ENCODE results near the gene NRDC. TPM values are rescaled to one million over a fixed set of nuclear protein-coding genes. Genes with fewer than 3 reads are reported as not detected.

NRDC gene
- total and polyA plus RNA-seq, 2 donors from 2014 or later: 99.5 to 110 TPM

GRCh38 chr1:51926171-51926812 lies 47.8 kb upstream of the NRDC start:
- Histone ChIP-seq H3K9me3 (ENCODE audit: control insufficient read depth in 2 of 3, insufficient read depth in 1 of 3, low read length in 3 of 3) (no peaks in the 10 kb centered on the region), H3K27ac (ENCODE audit: low read depth in 2 of 2, low read length in 2 of 2) (no peak overlapping the region), H3K4me3 (ENCODE audit: low read length in 3 of 3) (no peak overlapping the region), H3K9ac (ENCODE audit: low read length in 3 of 3) (no peak overlapping the region), H3K36me3 (ENCODE audit: control insufficient read depth in 2 of 3, insufficient read depth in 3 of 3, low read length in 3 of 3) (no peaks in the 10 kb centered on the region), H3K4me1 (ENCODE audit: control insufficient read depth in 2 of 3, insufficient read depth in 2 of 3, low read depth in 1 of 3, low read length in 3 of 3) (no peaks in the 10 kb centered on the region), H3K27me3 (ENCODE audit: control insufficient read depth, insufficient read depth, low read length) (no peaks in the 10 kb centered on the region)
- intact Hi-C loops (cut with DNase I): no loop called here
- no peak for DNase-seq
- no peak for TF ChIP-seq CTCF (IDR thresholded peaks at IDR 0.05; ENCODE audit: borderline replicate concordance, extremely low read depth, insufficient read depth)
- no peak for FAIRE-seq

- Histone ChIP-seq H3K27me3 (ENCODE audit: control insufficient read depth, insufficient read depth, low read length) (no peaks in the 10 kb centered on the region), H3K4me1 (ENCODE audit: control insufficient read depth in 2 of 3, insufficient read depth in 2 of 3, low read depth in 1 of 3, low read length in 3 of 3) (no peaks in the 10 kb centered on the region), H3K9me3 (ENCODE audit: control insufficient read depth in 2 of 3, insufficient read depth in 1 of 3, low read length in 3 of 3) (no peaks in the 10 kb centered on the region), H3K27ac (ENCODE audit: low read depth in 2 of 2, low read length in 2 of 2) (no peak overlapping the region), H3K36me3 (ENCODE audit: control insufficient read depth in 2 of 3, insufficient read depth in 3 of 3, low read length in 3 of 3) (no peaks in the 10 kb centered on the region), H3K4me3 (ENCODE audit: low read length in 3 of 3) (no peak overlapping the region), H3K9ac (ENCODE audit: low read length in 3 of 3) (no peak overlapping the region)
- TF ChIP-seq CTCF (IDR thresholded peaks at IDR 0.05; ENCODE audit: borderline replicate concordance, extremely low read depth, insufficient read depth): no peak
- DNase-seq (no peak), FAIRE-seq (no peak)
- intact Hi-C loops (cut with DNase I): no loop called here
Observed at GRCh38 chr1:51924455-51924854, 45.9 kb upstream of the NRDC start.

GRCh38 chr1:51922040-51922439 lies 43.5 kb upstream of the NRDC start:
- no peak for DNase-seq
- FAIRE-seq: no peak
- H3K36me3 ChIP-seq (ENCODE audit: control insufficient read depth in 2 of 3, insufficient read depth in 3 of 3, low read length in 3 of 3): no peaks in the 10 kb centered on the region
- TF ChIP-seq CTCF (IDR thresholded peaks at IDR 0.05; ENCODE audit: borderline replicate concordance, extremely low read depth, insufficient read depth): no peak
- H3K27me3 ChIP-seq (ENCODE audit: control insufficient read depth, insufficient read depth, low read length): no peaks in the 10 kb centered on the region
- H3K9ac ChIP-seq (ENCODE audit: low read length in 3 of 3): no peak overlapping the region
- no peaks in the 10 kb centered on the region for H3K4me1 ChIP-seq (ENCODE audit: control insufficient read depth in 2 of 3, insufficient read depth in 2 of 3, low read depth in 1 of 3, low read length in 3 of 3)
- no peak overlapping the region for H3K4me3 ChIP-seq (ENCODE audit: low read length in 3 of 3)
- no peaks in the 10 kb centered on the region for H3K9me3 ChIP-seq (ENCODE audit: control insufficient read depth in 2 of 3, insufficient read depth in 1 of 3, low read length in 3 of 3)
- intact Hi-C loops (cut with DNase I): no loop called here
- no peak overlapping the region for H3K27ac ChIP-seq (ENCODE audit: low read depth in 2 of 2, low read length in 2 of 2)

GRCh38 chr1:51920130-51920529 lies 41.6 kb upstream of the NRDC start:
- Histone ChIP-seq H3K27me3 (ENCODE audit: control insufficient read depth, insufficient read depth, low read length) (no peaks in the 10 kb centered on the region), H3K4me3 (ENCODE audit: low read length in 3 of 3) (no peak overlapping the region), H3K9ac (ENCODE audit: low read length in 3 of 3) (no peak overlapping the region), H3K9me3 (ENCODE audit: control insufficient read depth in 2 of 3, insufficient read depth in 1 of 3, low read length in 3 of 3) (no peaks in the 10 kb centered on the region), H3K4me1 (ENCODE audit: control insufficient read depth in 2 of 3, insufficient read depth in 2 of 3, low read depth in 1 of 3, low read length in 3 of 3) (no peaks in the 10 kb centered on the region), H3K36me3 (ENCODE audit: control insufficient read depth in 2 of 3, insufficient read depth in 3 of 3, low read length in 3 of 3) (no peaks in the 10 kb centered on the region), H3K27ac (ENCODE audit: low read depth in 2 of 2, low read length in 2 of 2) (no peak overlapping the region)
- intact Hi-C loops (cut with DNase I): no loop called here
- no peak for TF ChIP-seq CTCF (IDR thresholded peaks at IDR 0.05; ENCODE audit: borderline replicate concordance, extremely low read depth, insufficient read depth)
- FAIRE-seq (no peak), DNase-seq (no peak)

All from kidney (tissue), 14 donors.